MCF 10A (cell line): Measurements from ENCODE around the gene GLB1L3. TPM values are rescaled to one million over a fixed set of nuclear protein-coding genes. Genes with fewer than 3 reads are reported as not detected.

Source experiments
- BruUV-seq: library from RNA; stranded (reverse); fragments of 400-500 nt; replicated peaks from 2 replicates; lab custom pipeline; 2021; lab: Mats Ljungman, UMichigan
- CTCF ChIA-PET: fragments of 300-600 bp; sonication (Branson Sonifier 250); formaldehyde crosslinking; extraction: SDS; loops from one replicate; lab custom pipeline; 2021; ENCODE audit warnings: antibody characterized with exemption, inconsistent platforms; lab: Yijun Ruan, JAX
- POLR2A ChIA-PET: fragments of 300-600, 350-650 bp; sonication (Branson Sonifier 250); formaldehyde crosslinking; extraction: SDS; loops from one replicate; lab custom pipeline; 2020; ENCODE audit warnings: antibody characterized with exemption, inconsistent platforms; lab: Yijun Ruan, JAX
- DNase-seq: peaks from one replicate; pipeline ENCODE4 v3.0.0-alpha.2; 2018; ENCODE audit not compliant: unreplicated experiment
- H3K27ac Mint-ChIP-seq: one replicate; pipeline ENCODE4 v1.8.0; 2022; ENCODE audit warnings: mild to moderate bottlenecking, low read depth, mixed read lengths; ENCODE audit not compliant: unreplicated experiment
- H3K27me3 Mint-ChIP-seq: one replicate; pipeline ENCODE4 v1.8.0; 2022; ENCODE audit warnings: mixed read lengths; ENCODE audit not compliant: insufficient read depth, unreplicated experiment
- H3K36me3 Mint-ChIP-seq: one replicate; pipeline ENCODE4 v1.8.0; 2022; ENCODE audit warnings: mild to moderate bottlenecking, moderate library complexity, mixed read lengths; ENCODE audit not compliant: insufficient read depth, unreplicated experiment
- H3K4me1 Mint-ChIP-seq: one replicate; pipeline ENCODE4 v1.8.0; 2022; ENCODE audit warnings: mixed read lengths; ENCODE audit not compliant: insufficient read depth, unreplicated experiment
- H3K4me3 Mint-ChIP-seq: one replicate; pipeline ENCODE4 v1.8.0; 2022; ENCODE audit warnings: mild to moderate bottlenecking, moderate library complexity, mixed read lengths; ENCODE audit not compliant: unreplicated experiment
- H3K9me3 Mint-ChIP-seq: one replicate; pipeline ENCODE4 v1.8.0; 2022; ENCODE audit warnings: mixed read lengths; ENCODE audit not compliant: unreplicated experiment
- CTCF ChIP-seq: fragments of 200-600 bp; IDR thresholded peaks from one replicate; pipeline ENCODE4 v1.8.0; 2022; ENCODE audit warnings: antibody characterized with exemption, mild to moderate bottlenecking; ENCODE audit not compliant: unreplicated experiment
- intact Hi-C: fragments of 100-400 bp; cut with micrococcal nuclease; formaldehyde crosslinking; loops from 2 replicates; pipeline ENCODE4 v1.14.1; 2022
- total RNA-seq: library from RNA; stranded (reverse); gene quantifications from 2 replicates; pipeline ENCODE4 v1.2.3, GENCODE V29; 2022

The GLB1L3 gene
- total RNA-seq, 1 experiment from 2014 or later, result not detected

GRCh38 chr11:134350381-134350780 lies 74.2 kb downstream of the GLB1L3 start:
- intact Hi-C loops, result no loop called here
- Mint-ChIP-seq H3K4me1 (peaks cover 3% of the 10 kb centered on the region), H3K27me3 (no peaks in the 10 kb centered on the region), H3K36me3 (no peaks in the 10 kb centered on the region), H3K9me3 (no peaks in the 10 kb centered on the region), H3K27ac (no peak overlapping the region), H3K4me3 (no peak overlapping the region)
- ChIA-PET POLR2A (no interaction called here), CTCF (interaction anchor here (0.8 to 1.3 kb wide), 3 partner anchors 10 to 724 kb away, joined by 3 to 4 read pairs (median 4); no protein-coding TSS in a partner anchor)
- TF ChIP-seq CTCF, result no peak
- no peak for DNase-seq
- no TSS peak for BruUV-seq

- Mint-ChIP-seq H3K9me3 (no peaks in the 10 kb centered on the region), H3K4me3 (no peak overlapping the region), H3K4me1 (peaks cover 7% of the 10 kb centered on the region), H3K27ac (no peak overlapping the region), H3K36me3 (no peaks in the 10 kb centered on the region), H3K27me3 (no peaks in the 10 kb centered on the region)
- POLR2A ChIA-PET, result no interaction called here
- no peak for TF ChIP-seq CTCF
- BruUV-seq, result no TSS peak
- intact Hi-C loops, result no loop called here
- no peak for DNase-seq
- CTCF ChIA-PET, result interaction anchor here (0.6 to 0.8 kb wide), 3 partner anchors 18 to 580 kb away, joined by 3 to 6 read pairs (median 3); no protein-coding TSS in a partner anchor
These were observed 75.9 kb downstream of the GLB1L3 start for GRCh38 chr11:134352111-134352510.

- no peaks in the 10 kb centered on the region for H3K9me3 Mint-ChIP-seq
- POLR2A ChIA-PET, result interaction anchor here (0.7 to 1.0 kb wide), 2 partner anchors 103 to 111 kb away, joined by 3 to 4 read pairs; no protein-coding TSS in a partner anchor
These were observed 79.0 kb downstream of the GLB1L3 start for GRCh38 chr11:134355136-134355535.

GRCh38 chr11:134355656-134356055 lies 79.5 kb downstream of the GLB1L3 start:
- H3K36me3 Mint-ChIP-seq, result no peaks in the 10 kb centered on the region
- no peak overlapping the region for H3K4me3 Mint-ChIP-seq
- TF ChIP-seq CTCF, result no peak
- POLR2A ChIA-PET, result interaction anchor here (0.6 to 1.0 kb wide), 3 partner anchors 14 to 111 kb away, joined by 3 to 4 read pairs (median 3); no protein-coding TSS in a partner anchor
- peaks cover 7% of the 10 kb centered on the region for H3K4me1 Mint-ChIP-seq
- H3K9me3 Mint-ChIP-seq, result no peaks in the 10 kb centered on the region
- no peaks in the 10 kb centered on the region for H3K27me3 Mint-ChIP-seq
- intact Hi-C loops, result no loop called here
- CTCF ChIA-PET, result interaction anchor here (0.6 to 2.1 kb wide), 4 partner anchors 94 to 448 kb away, joined by 3 to 9 read pairs (median 3); no protein-coding TSS in a partner anchor
- no peak for DNase-seq
- no peak overlapping the region for H3K27ac Mint-ChIP-seq
- BruUV-seq, result no TSS peak

More at GRCh38 chr11:134355136-134355535, 79.0 kb downstream of the GLB1L3 start:
- peaks cover 7% of the 10 kb centered on the region for H3K4me1 Mint-ChIP-seq
- H3K4me3 Mint-ChIP-seq, result no peak overlapping the region
- intact Hi-C loops, result no loop called here
- no peak for DNase-seq
- no peak overlapping the region for H3K27ac Mint-ChIP-seq
- H3K27me3 Mint-ChIP-seq, result no peaks in the 10 kb centered on the region
- H3K36me3 Mint-ChIP-seq, result no peaks in the 10 kb centered on the region
- CTCF ChIA-PET, result interaction anchor here (0.6 to 2.1 kb wide), 4 partner anchors 93 to 448 kb away, joined by 3 to 9 read pairs (median 3); no protein-coding TSS in a partner anchor
- no TSS peak for BruUV-seq
- TF ChIP-seq CTCF, result no peak
